ENCODE measurements around the gene F7.
A peak's percentile ranks its signal among the peaks of the same experiment; 100 is the strongest.

DNA sequence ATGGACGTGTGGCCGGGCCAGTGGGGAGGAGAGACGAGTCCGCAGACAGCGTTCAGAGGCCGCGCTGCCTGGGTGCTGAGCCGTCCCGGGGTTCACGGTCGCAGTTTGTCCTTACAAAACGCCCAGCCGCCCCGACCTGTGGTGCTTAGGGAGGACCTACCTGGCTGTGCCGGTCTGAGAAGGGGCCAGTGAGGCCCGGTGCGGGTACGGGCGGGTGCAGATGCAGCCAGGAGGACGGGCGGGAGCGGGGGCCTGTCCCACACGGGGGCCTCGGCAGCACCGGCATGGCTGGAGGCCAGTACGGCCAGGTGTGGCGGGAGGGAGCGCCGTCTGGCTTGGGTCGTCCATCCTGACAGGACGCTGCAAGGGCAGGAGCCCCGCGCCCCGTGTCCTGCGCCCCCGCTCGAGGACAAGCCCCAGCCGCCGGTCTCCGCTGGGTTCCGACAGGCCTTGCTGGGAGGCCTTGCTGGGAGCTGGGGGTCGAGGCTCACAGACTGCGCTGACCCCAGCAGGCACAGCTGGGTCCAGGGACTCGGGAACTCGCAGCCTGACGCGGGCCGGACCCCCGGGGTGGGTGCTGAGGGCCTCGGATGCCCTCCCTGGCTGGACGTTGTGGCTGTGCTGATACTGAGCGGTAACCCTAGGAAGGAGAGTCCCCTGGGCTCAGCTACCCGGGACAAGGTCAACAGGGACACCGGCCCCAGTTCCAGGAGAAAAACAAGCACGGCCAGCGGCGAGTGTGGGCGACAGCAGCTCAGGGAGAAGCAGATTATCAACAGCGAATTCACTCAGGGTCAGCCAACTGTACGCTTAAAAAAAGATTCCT, 47.6 kb downstream of the F7 start:
- TF ChIP-seq, protein P1, sequence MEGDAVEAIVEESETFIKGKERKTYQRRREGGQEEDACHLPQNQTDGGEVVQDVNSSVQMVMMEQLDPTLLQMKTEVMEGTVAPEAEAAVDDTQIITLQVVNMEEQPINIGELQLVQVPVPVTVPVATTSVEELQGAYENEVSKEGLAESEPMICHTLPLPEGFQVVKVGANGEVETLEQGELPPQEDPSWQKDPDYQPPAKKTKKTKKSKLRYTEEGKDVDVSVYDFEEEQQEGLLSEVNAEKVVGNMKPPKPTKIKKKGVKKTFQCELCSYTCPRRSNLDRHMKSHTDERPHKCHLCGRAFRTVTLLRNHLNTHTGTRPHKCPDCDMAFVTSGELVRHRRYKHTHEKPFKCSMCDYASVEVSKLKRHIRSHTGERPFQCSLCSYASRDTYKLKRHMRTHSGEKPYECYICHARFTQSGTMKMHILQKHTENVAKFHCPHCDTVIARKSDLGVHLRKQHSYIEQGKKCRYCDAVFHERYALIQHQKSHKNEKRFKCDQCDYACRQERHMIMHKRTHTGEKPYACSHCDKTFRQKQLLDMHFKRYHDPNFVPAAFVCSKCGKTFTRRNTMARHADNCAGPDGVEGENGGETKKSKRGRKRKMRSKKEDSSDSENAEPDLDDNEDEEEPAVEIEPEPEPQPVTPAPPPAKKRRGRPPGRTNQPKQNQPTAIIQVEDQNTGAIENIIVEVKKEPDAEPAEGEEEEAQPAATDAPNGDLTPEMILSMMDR (IDR thresholded peaks at IDR 0.05): no peak
- peak; percentile 68 for TF ChIP-seq POLR2A (IDR thresholded peaks at IDR 0.05)
